IPS-20b (cell line): ENCODE results near the gene FBLN1.

ENCODE experiments used
- H3K27ac ChIP-seq: one replicate; pipeline ENCODE4 v1.5.1; 2013; ENCODE audit warnings: low read length
- H3K27me3 ChIP-seq: 2 replicates; pipeline ENCODE4 v1.6.1; 2013; ENCODE audit warnings: mild to moderate bottlenecking, low read length, inconsistent platforms; ENCODE audit not compliant: insufficient read depth
- H3K36me3 ChIP-seq: 2 replicates; pipeline ENCODE4 v1.6.1; 2013; ENCODE audit warnings: low read depth, mild to moderate bottlenecking, inconsistent platforms, low read length, moderate library complexity; ENCODE audit not compliant: insufficient read depth
- H3K4me1 ChIP-seq: 2 replicates; pipeline ENCODE4 v1.6.1; 2013; ENCODE audit warnings: mild to moderate bottlenecking, control low read depth, inconsistent platforms, low read length, moderate library complexity; ENCODE audit not compliant: insufficient read depth
- H3K4me3 ChIP-seq: 2 replicates; pipeline ENCODE4 v1.5.1; 2013; ENCODE audit warnings: mild to moderate bottlenecking, low read length, inconsistent platforms
- H3K9ac ChIP-seq: 2 replicates; pipeline ENCODE4 v1.6.1; 2013; ENCODE audit warnings: low read depth, mild to moderate bottlenecking, inconsistent platforms, low read length, moderate library complexity
- H3K9me3 ChIP-seq: 2 replicates; pipeline ENCODE4 v1.6.1; 2013; ENCODE audit warnings: mild to moderate bottlenecking, low read depth, low read length, inconsistent platforms; ENCODE audit not compliant: insufficient read depth

The FBLN1 gene

DNA sequence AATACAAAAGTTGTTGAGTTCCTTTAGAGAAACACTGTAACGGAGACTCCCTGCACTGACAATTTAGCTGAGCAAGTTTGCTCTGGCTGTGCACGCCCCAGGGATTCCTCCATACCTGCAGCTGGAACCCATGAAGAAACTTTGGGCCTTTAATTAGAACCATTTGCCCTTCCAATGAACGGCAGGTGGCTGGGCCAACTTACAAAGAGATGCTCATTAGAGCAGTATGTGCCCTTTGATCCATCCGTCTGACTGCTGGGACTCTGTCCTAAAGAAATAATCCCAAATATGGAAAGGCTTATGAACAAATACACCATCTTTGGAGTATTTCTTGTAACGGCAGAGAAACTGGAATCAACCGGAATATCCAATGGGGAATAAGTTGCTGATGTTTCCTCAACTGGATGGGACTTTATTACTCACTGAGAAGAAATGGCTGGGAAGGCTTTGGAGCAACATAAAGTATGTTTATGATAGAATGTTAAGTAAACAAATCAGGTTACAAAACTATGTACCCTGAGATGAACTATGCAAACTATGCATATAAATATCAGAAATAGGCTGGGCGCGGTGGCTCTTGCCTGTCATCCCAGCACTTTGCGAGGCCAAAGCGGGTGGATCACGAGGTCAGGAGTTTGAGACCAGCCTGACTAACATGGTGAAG, 24.4 kb upstream of the FBLN1 start:
- no peak overlapping the region for H3K4me3 ChIP-seq
- H3K9me3 ChIP-seq: peaks cover 2% of the 10 kb centered on the region; the same call in 1 of the 2 replicates
- H3K27me3 ChIP-seq: no peaks in the 10 kb centered on the region
- no peak overlapping the region for H3K27ac ChIP-seq
- H3K4me1 ChIP-seq: no peaks in the 10 kb centered on the region
- H3K36me3 ChIP-seq: no peaks in the 10 kb centered on the region
- H3K9ac ChIP-seq: no peak overlapping the region

DNA sequence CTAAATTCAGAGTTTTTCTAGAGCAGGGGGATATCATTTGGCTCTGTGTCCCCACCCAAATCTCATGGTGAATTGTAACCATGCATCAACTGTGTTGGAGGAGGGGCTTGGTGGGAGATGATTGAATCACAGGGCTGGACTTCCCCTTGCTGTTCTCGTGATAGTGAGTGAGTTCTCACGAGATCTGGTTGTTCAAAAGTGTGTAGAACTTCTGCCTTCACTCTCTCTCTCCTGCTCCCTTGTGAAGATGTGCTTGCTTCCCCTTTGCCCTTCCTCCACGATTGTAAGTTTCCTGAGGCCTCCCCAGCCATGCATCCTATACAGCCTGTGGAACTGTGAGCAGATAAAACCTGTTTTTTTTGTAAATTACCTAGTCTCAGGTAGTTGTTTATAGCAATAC, 22.0 kb upstream of the FBLN1 start:
- Histone ChIP-seq H3K4me1 (no peaks in the 10 kb centered on the region), H3K9ac (no peak overlapping the region), H3K36me3 (no peaks in the 10 kb centered on the region), H3K27ac (no peak overlapping the region), H3K4me3 (no peak overlapping the region), H3K27me3 (no peaks in the 10 kb centered on the region), H3K9me3 (peaks cover 7% of the 10 kb centered on the region; the same call in 1 of the 2 replicates)

DNA sequence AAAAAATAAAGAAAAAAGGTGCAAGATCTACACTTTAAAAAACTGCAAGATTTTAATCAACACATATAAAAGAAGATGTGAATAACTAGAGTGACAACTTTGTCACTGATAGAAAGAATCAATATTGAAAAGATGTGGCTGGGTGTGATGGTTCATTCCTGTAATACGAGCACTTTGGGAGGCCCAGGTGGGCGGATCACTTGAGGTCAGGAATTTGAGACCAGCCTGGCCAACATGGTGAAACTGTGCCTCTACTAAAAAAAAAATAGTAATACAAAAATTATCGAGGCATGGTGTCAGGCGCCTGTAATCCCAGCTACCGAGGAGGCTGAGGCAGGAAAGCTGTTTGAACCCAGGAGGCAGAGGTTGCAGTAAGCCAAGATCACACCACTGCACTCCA, 21.0 kb upstream of the FBLN1 start:
- Histone ChIP-seq H3K4me1 (no peaks in the 10 kb centered on the region), H3K36me3 (no peaks in the 10 kb centered on the region), H3K9ac (no peak overlapping the region), H3K9me3 (peaks cover 7% of the 10 kb centered on the region; the same call in 1 of the 2 replicates), H3K27ac (no peak overlapping the region), H3K27me3 (no peaks in the 10 kb centered on the region), H3K4me3 (no peak overlapping the region)

DNA sequence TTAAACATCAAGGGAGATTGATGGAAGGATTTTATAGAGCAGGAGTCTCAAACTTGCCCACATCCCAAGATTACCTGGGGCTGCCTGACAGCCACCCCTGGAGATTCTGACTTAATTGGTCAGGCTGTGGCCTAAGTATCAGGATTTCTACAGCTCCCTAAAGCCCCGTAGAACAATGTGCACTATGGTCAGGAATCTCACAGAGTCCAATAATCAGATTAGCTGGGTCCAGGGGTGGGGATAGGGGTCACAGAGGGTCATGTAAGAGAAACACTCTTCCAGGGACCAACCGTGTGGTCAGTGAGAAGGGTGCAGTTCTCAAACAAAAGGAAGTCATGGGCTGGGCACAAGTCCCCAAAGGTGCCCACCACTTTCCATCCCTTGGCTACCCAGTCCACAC, 20.5 kb upstream of the FBLN1 start:
- Histone ChIP-seq H3K9me3 (peaks cover 8% of the 10 kb centered on the region; the same call in 1 of the 2 replicates), H3K9ac (no peak overlapping the region), H3K4me3 (no peak overlapping the region), H3K27ac (no peak overlapping the region), H3K4me1 (no peaks in the 10 kb centered on the region), H3K36me3 (no peaks in the 10 kb centered on the region), H3K27me3 (no peaks in the 10 kb centered on the region)

DNA sequence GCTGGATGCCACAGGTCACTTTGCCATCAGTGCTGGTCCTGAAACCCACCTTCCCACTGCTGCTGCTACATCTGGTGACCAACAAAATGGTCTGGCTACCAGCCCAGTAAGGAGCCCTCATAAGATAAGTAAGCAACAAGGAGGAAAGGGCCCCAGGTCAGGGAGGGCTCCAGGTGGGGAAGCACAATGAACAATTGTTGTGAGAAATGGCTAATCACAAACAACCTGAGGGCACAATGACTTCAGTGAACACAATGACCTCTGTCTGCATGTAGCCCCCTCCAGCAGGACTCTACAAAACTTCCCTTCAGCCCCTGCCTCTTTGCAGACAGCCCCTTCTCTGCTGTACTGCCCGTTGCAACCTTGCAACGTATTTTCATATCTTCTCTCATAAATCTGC, 19.4 kb upstream of the FBLN1 start:
- no peak overlapping the region for H3K9ac ChIP-seq
- no peaks in the 10 kb centered on the region for H3K36me3 ChIP-seq
- peaks cover 19% of the 10 kb centered on the region for H3K9me3 ChIP-seq
- H3K4me1 ChIP-seq: no peaks in the 10 kb centered on the region
- no peaks in the 10 kb centered on the region for H3K27me3 ChIP-seq
- no peak overlapping the region for H3K27ac ChIP-seq
- no peak overlapping the region for H3K4me3 ChIP-seq

DNA sequence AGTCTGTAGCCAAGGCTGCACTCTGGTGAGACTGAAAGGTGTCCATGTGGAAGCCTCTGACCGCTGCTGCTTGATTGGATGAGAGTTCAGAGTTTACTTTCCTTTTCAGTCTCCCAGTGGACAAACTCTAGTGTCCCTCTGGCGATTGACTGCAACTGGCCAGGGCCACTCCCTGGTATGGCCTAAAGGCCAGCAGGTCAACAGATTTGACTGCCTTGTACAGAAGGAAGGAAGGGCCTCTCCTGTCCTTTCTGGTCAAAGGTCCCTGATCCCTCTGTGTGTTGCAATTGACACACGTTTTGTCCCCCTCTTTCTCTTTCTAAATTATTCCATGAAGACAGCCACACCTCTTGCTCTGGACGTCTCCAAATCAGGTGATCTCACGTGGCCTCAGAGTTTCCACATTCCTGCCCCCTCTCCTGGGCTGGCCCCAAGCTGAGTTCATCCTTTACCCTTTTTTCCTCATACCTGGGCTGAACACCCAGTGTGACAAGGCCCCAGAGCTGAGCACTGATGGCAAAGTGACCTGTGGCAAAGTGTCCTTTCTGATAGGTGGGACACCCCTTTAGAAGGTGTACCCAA, 18.7 kb upstream of the FBLN1 start:
- Histone ChIP-seq H3K27me3 (no peaks in the 10 kb centered on the region), H3K4me1 (no peaks in the 10 kb centered on the region), H3K36me3 (no peaks in the 10 kb centered on the region), H3K9me3 (peaks cover 26% of the 10 kb centered on the region), H3K27ac (no peak overlapping the region), H3K9ac (no peak overlapping the region), H3K4me3 (no peak overlapping the region)

DNA sequence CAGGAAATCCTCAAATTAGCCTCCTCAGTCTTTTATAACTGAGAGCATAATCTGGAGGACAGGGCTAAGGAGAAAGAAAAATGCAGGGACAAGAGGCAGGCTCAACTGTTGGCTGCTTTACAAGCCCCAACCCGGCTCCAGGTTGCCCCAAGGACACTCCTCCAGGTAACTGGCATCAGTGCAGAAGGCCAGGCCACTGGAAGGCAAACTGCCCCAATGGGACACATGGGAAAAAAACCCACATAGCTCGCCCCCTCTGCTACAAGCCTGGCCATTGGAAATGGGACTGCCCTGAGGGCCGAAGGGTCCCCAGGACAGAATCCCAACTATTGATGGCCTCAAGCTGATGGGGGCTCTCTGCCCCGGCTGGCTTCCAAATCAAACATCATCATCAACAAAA, 17.9 kb upstream of the FBLN1 start:
- H3K4me1 ChIP-seq: no peaks in the 10 kb centered on the region
- no peak overlapping the region for H3K4me3 ChIP-seq
- H3K9me3 ChIP-seq: peaks cover 34% of the 10 kb centered on the region
- H3K27me3 ChIP-seq: no peaks in the 10 kb centered on the region
- H3K36me3 ChIP-seq: no peaks in the 10 kb centered on the region
- H3K27ac ChIP-seq: no peak overlapping the region
- no peak overlapping the region for H3K9ac ChIP-seq

DNA sequence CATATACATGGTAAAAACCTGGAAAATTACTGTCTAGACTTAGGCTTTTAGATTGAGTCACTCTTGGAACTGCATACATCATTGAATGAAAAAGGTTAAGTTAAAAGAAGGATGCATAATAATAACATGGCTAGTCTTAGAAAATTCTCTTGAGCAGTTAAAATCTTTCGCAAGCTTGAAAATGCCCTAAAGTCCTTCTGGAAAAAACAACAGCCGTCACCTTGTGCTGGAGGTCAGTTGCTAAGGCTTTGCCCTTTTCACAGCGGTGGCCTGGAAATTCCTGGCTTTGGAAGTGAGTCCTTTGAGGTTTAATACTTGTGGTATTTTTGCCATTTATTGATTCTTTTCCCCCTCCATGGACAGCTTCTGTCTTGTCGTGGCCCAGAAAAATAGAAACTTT, 17.4 kb upstream of the FBLN1 start:
- no peaks in the 10 kb centered on the region for H3K27me3 ChIP-seq
- no peak overlapping the region for H3K9ac ChIP-seq
- H3K4me3 ChIP-seq: no peak overlapping the region
- no peaks in the 10 kb centered on the region for H3K4me1 ChIP-seq
- no peaks in the 10 kb centered on the region for H3K36me3 ChIP-seq
- H3K9me3 ChIP-seq: peaks cover 39% of the 10 kb centered on the region
- H3K27ac ChIP-seq: no peak overlapping the region

DNA sequence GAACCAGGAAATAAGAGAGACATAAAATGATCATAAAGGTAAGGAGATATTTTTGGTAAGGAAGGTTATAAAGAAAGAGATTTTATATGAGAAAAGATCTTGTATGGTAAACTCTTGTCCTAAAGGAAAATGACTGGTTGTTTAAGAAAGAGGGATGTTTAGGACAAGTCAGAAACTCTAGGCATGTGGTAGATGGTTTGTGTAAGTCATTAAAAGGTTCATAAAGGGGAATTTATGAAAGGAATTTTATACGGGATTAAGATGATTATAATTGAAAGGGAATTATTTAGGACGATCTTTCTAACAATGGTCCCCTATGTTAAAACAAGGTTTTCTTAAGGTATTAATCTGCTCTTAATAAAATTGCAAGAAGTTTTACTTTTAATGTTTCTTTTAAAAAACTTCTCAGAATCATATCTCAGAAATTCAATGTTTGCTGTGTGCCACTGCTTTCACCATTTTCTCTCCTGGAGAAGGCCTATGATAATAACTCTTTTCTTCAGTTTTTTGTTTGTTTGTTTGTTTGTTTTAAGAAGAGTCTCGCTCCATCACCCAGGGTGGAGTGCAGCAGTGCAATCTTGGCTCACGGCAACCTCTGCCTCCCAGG, 13.8 kb upstream of the FBLN1 start:
- H3K27me3 ChIP-seq: no peaks in the 10 kb centered on the region
- H3K27ac ChIP-seq: no peak overlapping the region
- H3K9me3 ChIP-seq: peaks cover 35% of the 10 kb centered on the region
- H3K36me3 ChIP-seq: no peaks in the 10 kb centered on the region
- no peaks in the 10 kb centered on the region for H3K4me1 ChIP-seq
- no peak overlapping the region for H3K9ac ChIP-seq
- no peak overlapping the region for H3K4me3 ChIP-seq

DNA sequence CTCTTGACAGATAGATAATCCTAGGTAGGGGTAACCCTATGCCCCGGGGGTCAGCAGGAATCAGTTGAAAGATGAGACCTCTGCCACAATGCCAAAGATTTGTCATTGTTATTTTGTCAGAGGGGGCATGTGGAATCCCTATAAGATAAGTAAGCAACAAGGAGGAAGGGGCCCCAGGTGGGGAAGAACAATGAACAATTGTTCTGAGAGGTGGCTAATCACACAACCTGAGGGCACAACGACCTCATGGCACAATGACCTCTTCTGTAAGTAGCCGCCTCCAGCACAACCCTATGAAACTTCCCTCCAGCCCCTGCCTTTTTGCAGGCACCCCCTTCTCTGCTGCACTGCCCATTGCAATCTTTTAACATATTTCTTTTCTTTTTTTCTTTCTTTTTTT, 11.8 kb upstream of the FBLN1 start:
- Histone ChIP-seq H3K36me3 (no peaks in the 10 kb centered on the region), H3K4me3 (no peak overlapping the region), H3K9me3 (peaks cover 35% of the 10 kb centered on the region), H3K27ac (no peak overlapping the region), H3K4me1 (peaks cover 2% of the 10 kb centered on the region; the same call in 1 of the 2 replicates), H3K27me3 (no peaks in the 10 kb centered on the region), H3K9ac (no peak overlapping the region)

DNA sequence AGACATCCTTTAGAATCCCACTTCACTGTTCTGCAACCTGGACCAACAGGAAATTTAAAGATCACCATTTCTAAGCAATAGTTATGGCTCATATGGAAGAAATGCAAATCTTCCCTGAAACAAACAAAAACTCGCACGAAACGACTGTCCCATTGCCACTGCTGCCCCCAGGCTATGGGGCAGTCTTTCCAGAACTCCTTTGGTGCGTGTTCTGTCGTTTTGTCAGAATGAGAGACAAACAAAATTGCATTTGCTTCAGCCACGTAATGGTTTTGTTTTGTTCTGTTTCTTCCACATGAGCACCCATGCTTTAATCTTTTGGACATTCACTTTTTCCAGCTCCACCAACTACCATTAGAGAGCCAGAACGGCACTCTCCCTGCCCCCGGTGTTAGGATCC, 10.8 kb upstream of the FBLN1 start:
- Histone ChIP-seq H3K4me1 (peaks cover 11% of the 10 kb centered on the region), H3K9me3 (peaks cover 35% of the 10 kb centered on the region), H3K27ac (no peak overlapping the region), H3K36me3 (no peaks in the 10 kb centered on the region), H3K4me3 (no peak overlapping the region), H3K9ac (no peak overlapping the region), H3K27me3 (no peaks in the 10 kb centered on the region)

DNA sequence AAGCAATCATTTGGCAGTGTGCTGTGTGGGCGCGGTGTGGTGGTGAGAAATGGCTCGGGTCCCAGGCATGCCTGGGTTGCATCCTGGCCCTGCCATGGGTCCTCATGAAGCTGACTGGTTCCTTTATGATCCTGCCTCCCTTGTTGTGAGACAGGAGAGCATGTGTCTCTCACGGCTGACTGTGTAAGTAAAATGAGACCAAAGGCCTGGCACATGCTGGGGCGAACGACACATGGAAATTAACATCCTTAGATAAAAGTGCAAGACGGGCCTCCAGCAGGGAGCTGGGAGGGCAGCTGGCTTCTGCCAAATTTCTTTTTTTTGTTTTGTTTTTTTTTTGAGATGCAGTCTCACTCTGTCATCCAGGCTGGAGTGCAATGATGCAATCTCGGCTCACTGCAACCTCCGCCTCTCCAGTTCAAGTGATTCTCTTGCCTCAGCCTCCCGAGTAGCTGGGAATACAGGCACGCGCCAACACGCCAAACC, 9.4 kb upstream of the FBLN1 start:
- no peaks in the 10 kb centered on the region for H3K27me3 ChIP-seq
- H3K4me3 ChIP-seq: no peak overlapping the region
- peaks cover 22% of the 10 kb centered on the region for H3K9me3 ChIP-seq
- H3K27ac ChIP-seq: no peak overlapping the region
- H3K36me3 ChIP-seq: no peaks in the 10 kb centered on the region
- H3K9ac ChIP-seq: no peak overlapping the region
- H3K4me1 ChIP-seq: peaks cover 11% of the 10 kb centered on the region
